OCI-LY7 (cell line): ENCODE data around the gene CERK.

Experiments used
- EZH2phosphoT487 ChIP-seq: fragments of 200-600 bp; sonication (generic); IDR thresholded peaks from 2 replicates; pipeline ENCODE4 v1.6.1; 2018; ENCODE audit warnings: low read depth, borderline replicate concordance, mild to moderate bottlenecking, mixed run types, antibody characterized with exemption, low read length, moderate library complexity, mixed read lengths
- TF ChIP-seq, protein P1 (sequence below): fragments of 200-600 bp; sonication (generic); conservative IDR thresholded peaks from 2 replicates; pipeline ENCODE4 v1.5.1; 2014; ENCODE audit warnings: mild to moderate bottlenecking, antibody characterized with exemption, low read length, moderate library complexity, mixed read lengths

DNA sequence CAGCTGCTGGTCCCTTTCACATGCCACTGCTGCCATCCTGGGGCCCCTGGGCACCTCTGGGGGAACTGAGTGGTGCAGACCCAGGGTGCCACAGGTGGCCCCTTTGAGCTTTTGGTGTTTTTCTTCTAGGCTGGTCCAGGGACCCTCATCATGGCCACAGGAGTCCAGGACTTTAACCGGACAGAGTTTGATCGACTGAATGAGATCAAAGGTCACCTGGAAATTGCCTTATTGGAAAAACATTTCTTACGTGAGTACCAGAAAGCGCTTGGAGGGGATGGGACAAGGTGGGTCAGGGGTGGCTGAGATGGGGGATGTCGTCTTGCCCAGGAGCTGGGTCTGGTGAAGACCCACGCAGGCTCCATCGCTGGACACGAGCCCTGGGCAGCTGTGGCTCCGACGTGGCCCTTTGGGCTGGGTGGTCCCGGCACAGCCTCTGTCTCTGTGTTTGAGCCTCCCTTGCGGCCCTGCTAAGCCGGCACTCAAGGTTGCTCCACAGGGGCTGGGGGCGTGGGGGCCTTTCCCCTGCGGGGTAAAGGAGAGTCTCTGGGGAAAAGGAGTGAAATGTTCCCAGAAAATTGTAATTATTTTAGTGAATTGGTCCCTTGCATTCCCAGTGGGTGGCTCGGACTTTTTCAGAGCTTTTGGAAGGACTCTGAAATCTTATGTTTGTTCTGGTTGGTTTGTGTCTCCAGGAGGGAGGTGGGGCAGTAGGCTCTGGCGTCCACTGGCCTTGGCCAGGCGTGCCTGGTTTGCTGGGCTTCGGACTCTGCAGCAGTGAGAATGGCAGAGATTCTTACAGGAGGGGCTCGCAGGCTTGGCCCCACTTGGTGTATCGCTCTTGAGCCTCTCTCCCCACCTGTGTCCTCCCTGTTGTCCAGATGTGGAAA is 100.1 kb downstream of the CERK start:
- TF ChIP-seq, protein P1, sequence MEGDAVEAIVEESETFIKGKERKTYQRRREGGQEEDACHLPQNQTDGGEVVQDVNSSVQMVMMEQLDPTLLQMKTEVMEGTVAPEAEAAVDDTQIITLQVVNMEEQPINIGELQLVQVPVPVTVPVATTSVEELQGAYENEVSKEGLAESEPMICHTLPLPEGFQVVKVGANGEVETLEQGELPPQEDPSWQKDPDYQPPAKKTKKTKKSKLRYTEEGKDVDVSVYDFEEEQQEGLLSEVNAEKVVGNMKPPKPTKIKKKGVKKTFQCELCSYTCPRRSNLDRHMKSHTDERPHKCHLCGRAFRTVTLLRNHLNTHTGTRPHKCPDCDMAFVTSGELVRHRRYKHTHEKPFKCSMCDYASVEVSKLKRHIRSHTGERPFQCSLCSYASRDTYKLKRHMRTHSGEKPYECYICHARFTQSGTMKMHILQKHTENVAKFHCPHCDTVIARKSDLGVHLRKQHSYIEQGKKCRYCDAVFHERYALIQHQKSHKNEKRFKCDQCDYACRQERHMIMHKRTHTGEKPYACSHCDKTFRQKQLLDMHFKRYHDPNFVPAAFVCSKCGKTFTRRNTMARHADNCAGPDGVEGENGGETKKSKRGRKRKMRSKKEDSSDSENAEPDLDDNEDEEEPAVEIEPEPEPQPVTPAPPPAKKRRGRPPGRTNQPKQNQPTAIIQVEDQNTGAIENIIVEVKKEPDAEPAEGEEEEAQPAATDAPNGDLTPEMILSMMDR: no peak
- TF ChIP-seq EZH2phosphoT487: no peak
